Activated T-cell treated with anti-CD3 and anti-CD28 coated beads for 48 hours (primary cell): Measurements from ENCODE around the gene STAT5B.
"Not testable (repeated sequence)": the region's sequence is repeated elsewhere in the genome, so short reads cannot be mapped to it uniquely, and the experiment has no call there.

Source experiments
- DNase-seq: peaks from one replicate; pipeline ENCODE4 v3.0.0-alpha.2; 2020; ENCODE audit warnings: low read depth

STAT5B gene

GRCh38 chr17:42266918-42267766 lies 9.0 kb downstream of the STAT5B start:
- no peak for DNase-seq

- DNase-seq = no peak
Measured at GRCh38 chr17:42266462-42266861, 9.7 kb downstream of the STAT5B start.

- not testable (repeated sequence) for DNase-seq
Measured at GRCh38 chr17:42264366-42264765, 11.8 kb downstream of the STAT5B start.

- no peak for DNase-seq
Measured at GRCh38 chr17:42260318-42260717, 15.9 kb downstream of the STAT5B start.

- DNase-seq = no peak
Measured at GRCh38 chr17:42255445-42255844, 20.7 kb downstream of the STAT5B start.

- no peak for DNase-seq
Measured at GRCh38 chr17:42253578-42253977, 22.6 kb downstream of the STAT5B start.

GRCh38 chr17:42252597-42253550 lies 23.3 kb downstream of the STAT5B start:
- DNase-seq = no peak

- DNase-seq = no peak
Measured at GRCh38 chr17:42251115-42251514, 25.1 kb downstream of the STAT5B start.

- DNase-seq = no peak
Measured at GRCh38 chr17:42249681-42250446, 26.3 kb downstream of the STAT5B start.

- peak; percentile 56 for DNase-seq
Measured at GRCh38 chr17:42248351-42249179, 27.6 kb downstream of the STAT5B start.

GRCh38 chr17:42247734-42248133 lies 28.5 kb downstream of the STAT5B start:
- DNase-seq = no peak

GRCh38 chr17:42246515-42246914 lies 29.7 kb downstream of the STAT5B start:
- DNase-seq = no peak

GRCh38 chr17:42245183-42245582 lies 31.0 kb downstream of the STAT5B start:
- DNase-seq = not testable (repeated sequence)

GRCh38 chr17:42244116-42244515 lies 32.1 kb downstream of the STAT5B start:
- not testable (repeated sequence) for DNase-seq

- no peak for DNase-seq
Measured at GRCh38 chr17:42243493-42243982, 32.7 kb downstream of the STAT5B start.

GRCh38 chr17:42241871-42242270 lies 34.3 kb downstream of the STAT5B start:
- no peak for DNase-seq

GRCh38 chr17:42240863-42241262 lies 35.3 kb downstream of the STAT5B start:
- not testable (repeated sequence) for DNase-seq

- no peak for DNase-seq
Measured at GRCh38 chr17:42240201-42240600, 36.0 kb downstream of the STAT5B start.

- DNase-seq = not testable (repeated sequence)
Measured at GRCh38 chr17:42239576-42239975, 36.6 kb downstream of the STAT5B start.

- DNase-seq = no peak
Measured at GRCh38 chr17:42236760-42237159, 39.4 kb downstream of the STAT5B start.

- no peak for DNase-seq
Measured at GRCh38 chr17:42233994-42234393, 42.2 kb downstream of the STAT5B start.
